GM12873 (cell line): ENCODE measurements around the gene CYP3A5.

Experiments used
- CTCF ChIP-seq: IDR thresholded peaks from 2 replicates; pipeline ENCODE4 v1.5.1; 2012; ENCODE audit warnings: low read depth, mild to moderate bottlenecking, moderate library complexity, low read length, control low read depth; ENCODE audit not compliant: insufficient read depth; ENCODE audit errors: missing control alignments

Gene CYP3A5

GRCh38 chr7:99668541-99668940, 11.3 kb downstream of the CYP3A5 start:
- no peak for TF ChIP-seq CTCF

GRCh38 chr7:99667179-99667578, 12.6 kb downstream of the CYP3A5 start:
- TF ChIP-seq CTCF, result no peak

DNA sequence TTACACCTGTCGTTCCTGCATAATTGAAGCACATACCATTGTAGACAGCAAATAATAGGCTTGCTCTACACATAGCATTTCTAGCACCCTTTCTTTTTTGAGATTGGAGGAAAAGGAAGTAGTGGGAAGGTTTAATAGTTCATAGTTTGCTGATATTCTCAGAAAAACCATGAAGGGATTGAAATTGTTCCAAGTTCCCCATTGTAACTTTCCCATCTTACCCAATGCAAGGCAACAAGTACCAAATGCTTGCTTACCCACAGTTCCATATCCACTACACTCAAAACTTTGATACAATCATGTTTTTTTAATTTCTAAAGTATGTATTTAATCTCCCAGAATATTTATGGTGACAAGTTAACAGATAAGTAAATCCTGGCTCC, 13.8 kb downstream of the CYP3A5 start:
- TF ChIP-seq CTCF, result no peak

DNA sequence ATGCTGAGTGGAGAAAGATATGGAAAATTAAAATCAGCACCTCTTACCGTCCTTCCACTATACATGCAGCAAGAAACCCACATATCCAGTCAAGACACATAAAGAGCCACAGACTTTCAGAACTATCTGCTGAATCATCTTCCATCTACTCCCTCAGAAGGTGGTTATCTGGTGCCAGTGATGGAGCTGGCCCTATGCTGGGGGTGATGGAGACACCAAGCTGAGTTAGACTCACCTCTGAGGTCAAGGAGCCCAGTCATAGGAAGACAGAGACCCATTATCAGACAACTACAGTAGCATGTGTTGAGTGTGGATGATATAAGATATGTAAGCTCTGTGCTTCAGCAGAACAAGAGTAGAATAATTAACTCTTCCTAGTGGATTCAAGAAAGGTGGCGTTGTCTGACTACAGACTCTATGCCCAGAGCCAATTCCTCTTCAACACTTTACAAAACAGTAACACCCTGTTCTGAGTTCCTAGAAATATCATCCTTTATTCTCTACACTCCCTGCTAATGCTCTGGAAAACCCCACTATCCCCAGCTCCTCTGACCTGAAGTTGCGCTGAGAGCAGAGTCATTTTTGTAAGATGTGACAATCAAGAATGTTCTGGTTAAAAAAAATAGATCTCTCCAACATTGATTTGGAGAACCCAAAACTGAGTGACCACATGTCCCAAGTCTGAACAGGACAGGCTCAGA, 14.3 kb downstream of the CYP3A5 start:
- no peak for TF ChIP-seq CTCF

DNA sequence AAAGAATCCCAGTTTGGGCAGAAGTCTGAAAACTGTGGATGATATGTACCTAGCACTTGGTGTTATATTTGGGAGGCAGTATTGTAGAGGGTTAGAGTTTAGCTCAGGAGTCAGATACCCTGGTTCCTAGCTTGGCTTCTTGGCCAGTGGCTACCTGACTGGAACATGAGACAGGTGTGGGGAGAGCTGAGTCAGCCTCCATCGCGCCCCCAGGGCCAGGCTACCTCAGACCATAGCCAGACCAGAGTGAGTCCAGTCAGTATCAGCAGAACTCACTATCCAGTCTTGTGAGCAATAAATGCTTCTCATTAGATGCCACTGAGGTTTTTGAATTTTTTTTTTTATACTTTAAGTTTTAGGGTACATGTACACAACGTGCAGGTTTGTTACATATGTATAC, 26.0 kb downstream of the CYP3A5 start:
- TF ChIP-seq CTCF, result no peak

GRCh38 chr7:99652671-99653070, 27.1 kb downstream of the CYP3A5 start:
- TF ChIP-seq CTCF, result no peak

DNA sequence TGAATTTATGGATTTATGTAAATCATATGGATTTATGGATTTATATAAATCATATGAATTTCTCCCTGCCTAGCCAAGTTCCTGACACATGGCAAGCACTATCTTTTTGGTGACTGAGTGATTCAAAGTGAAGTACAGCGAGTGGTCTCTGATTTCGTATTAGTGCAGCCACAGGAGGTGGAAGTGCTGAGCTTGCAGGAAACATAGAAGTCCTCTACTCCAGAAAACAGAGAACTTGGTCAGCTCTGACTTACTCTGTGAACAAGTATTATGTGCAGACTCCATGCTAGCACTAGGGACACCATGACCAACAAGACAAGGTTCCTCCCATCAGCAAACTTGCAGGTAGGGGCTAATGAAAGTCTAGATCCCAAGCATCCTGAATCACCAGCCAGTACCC, 28.5 kb downstream of the CYP3A5 start:
- TF ChIP-seq CTCF, result no peak
